DMS 273 (cell line): ENCODE measurements around the gene AACS.
A peak's percentile ranks its signal among the peaks of the same experiment; 100 is the strongest.
"Not testable (repeated sequence)": the region's sequence is repeated elsewhere in the genome, so short reads cannot be mapped to it uniquely, and the experiment has no call there.

Source experiments
- DNase-seq: peaks from one replicate; lab custom pipeline; 2025; ENCODE audit not compliant: unreplicated experiment; lab: John Stamatoyannopoulos, UW

Gene AACS

GRCh38 chr12:125065021-125065918 is at the start of gene AACS:
Gene AACS (plus strand): TSS chr12:125065435. CDS start chr12:125065585, 150 bp downstream.
- peak; percentile 78 for DNase-seq

- DNase-seq, result no peak
These were observed 49.4 kb upstream of the AACS start for GRCh38 chr12:125015680-125016310.

- no peak for DNase-seq
These were observed 47.4 kb upstream of the AACS start for GRCh38 chr12:125017801-125018200.

- no peak for DNase-seq
These were observed 46.9 kb upstream of the AACS start for GRCh38 chr12:125018356-125018755.

GRCh38 chr12:125021096-125021495 is 44.1 kb upstream of the AACS start:
- no peak for DNase-seq

GRCh38 chr12:125021771-125022170 is 43.5 kb upstream of the AACS start:
- no peak for DNase-seq

- no peak for DNase-seq
These were observed 42.2 kb upstream of the AACS start for GRCh38 chr12:125023065-125023464.

GRCh38 chr12:125024949-125025563 is 40.2 kb upstream of the AACS start:
- no peak for DNase-seq

- no peak for DNase-seq
These were observed 39.5 kb upstream of the AACS start for GRCh38 chr12:125025606-125026235.

GRCh38 chr12:125028106-125028505 is 37.1 kb upstream of the AACS start:
- no peak for DNase-seq

GRCh38 chr12:125029761-125030358 is 35.4 kb upstream of the AACS start:
- DNase-seq, result no peak

GRCh38 chr12:125031471-125031870 is 33.8 kb upstream of the AACS start:
- DNase-seq, result not testable (repeated sequence)

GRCh38 chr12:125032466-125033152 is 32.6 kb upstream of the AACS start:
- DNase-seq, result no peak

- no peak for DNase-seq
These were observed 31.9 kb upstream of the AACS start for GRCh38 chr12:125033288-125033687.

GRCh38 chr12:125038976-125039625 is 26.1 kb upstream of the AACS start:
- DNase-seq, result no peak

GRCh38 chr12:125049093-125049458 is 16.2 kb upstream of the AACS start:
- DNase-seq, result no peak

- no peak for DNase-seq
These were observed 14.8 kb upstream of the AACS start for GRCh38 chr12:125050446-125050845.

- DNase-seq, result no peak
These were observed 14.4 kb upstream of the AACS start for GRCh38 chr12:125050868-125051267.

GRCh38 chr12:125053821-125054220 is 11.4 kb upstream of the AACS start:
- no peak for DNase-seq

- no peak for DNase-seq
These were observed 9.6 kb upstream of the AACS start for GRCh38 chr12:125055591-125055990.
